Measurements from ENCODE around the gene GALNT17. TPM values are rescaled to one million over a fixed set of nuclear protein-coding genes. Genes with fewer than 3 reads are reported as not detected.

Gene GALNT17
- total RNA-seq, 1 experiment from 2014 or later: 67.7 TPM

- no peaks in the 10 kb centered on the region for H3K27me3 ChIP-seq (ENCODE audit: control insufficient read depth, insufficient read depth, low read length)
- H3K4me3 ChIP-seq (ENCODE audit: insufficient read depth, low read depth, low read length): no peak overlapping the region
- no peaks in the 10 kb centered on the region for H3K36me3 ChIP-seq (replicated peaks; ENCODE audit: control insufficient read depth, insufficient read depth, low read length)
- DNase-seq: peak; percentile 53
Observed at GRCh38 chr7:71267734-71268469, 136.0 kb downstream of the GALNT17 start.

- H3K4me3 ChIP-seq (ENCODE audit: insufficient read depth, low read depth, low read length): no peak overlapping the region
Observed at GRCh38 chr7:71270558-71270957, 138.6 kb downstream of the GALNT17 start.

GRCh38 chr7:71271203-71271602 lies 139.3 kb downstream of the GALNT17 start:
- DNase-seq: no peak
- Histone ChIP-seq H3K36me3 (replicated peaks; ENCODE audit: control insufficient read depth, insufficient read depth, low read length) (no peaks in the 10 kb centered on the region), H3K4me3 (ENCODE audit: insufficient read depth, low read depth, low read length) (no peak overlapping the region), H3K27me3 (ENCODE audit: control insufficient read depth, insufficient read depth, low read length) (no peaks in the 10 kb centered on the region)

More at GRCh38 chr7:71270558-71270957, 138.6 kb downstream of the GALNT17 start:
- H3K36me3 ChIP-seq (replicated peaks; ENCODE audit: control insufficient read depth, insufficient read depth, low read length): no peaks in the 10 kb centered on the region
- no peak for DNase-seq
- no peaks in the 10 kb centered on the region for H3K27me3 ChIP-seq (ENCODE audit: control insufficient read depth, insufficient read depth, low read length)

GRCh38 chr7:71272509-71273490 lies 140.9 kb downstream of the GALNT17 start:
- no peaks in the 10 kb centered on the region for H3K36me3 ChIP-seq (replicated peaks; ENCODE audit: control insufficient read depth, insufficient read depth, low read length)
- no peaks in the 10 kb centered on the region for H3K27me3 ChIP-seq (ENCODE audit: control insufficient read depth, insufficient read depth, low read length)
- H3K4me3 ChIP-seq (ENCODE audit: insufficient read depth, low read depth, low read length): no peak overlapping the region
- no peak for DNase-seq

GRCh38 chr7:71278257-71278656 lies 146.3 kb downstream of the GALNT17 start:
- no peak for DNase-seq
- no peaks in the 10 kb centered on the region for H3K36me3 ChIP-seq (replicated peaks; ENCODE audit: control insufficient read depth, insufficient read depth, low read length)
- H3K4me3 ChIP-seq (ENCODE audit: insufficient read depth, low read depth, low read length): no peak overlapping the region
- no peaks in the 10 kb centered on the region for H3K27me3 ChIP-seq (ENCODE audit: control insufficient read depth, insufficient read depth, low read length)

- Histone ChIP-seq H3K4me3 (ENCODE audit: insufficient read depth, low read depth, low read length) (no peak overlapping the region), H3K36me3 (replicated peaks; ENCODE audit: control insufficient read depth, insufficient read depth, low read length) (no peaks in the 10 kb centered on the region; the same call in 1 of the 2 replicates), H3K27me3 (ENCODE audit: control insufficient read depth, insufficient read depth, low read length) (no peaks in the 10 kb centered on the region)
- DNase-seq: no peak
Observed at GRCh38 chr7:71281261-71281660, 149.3 kb downstream of the GALNT17 start.

GRCh38 chr7:71283802-71284201 lies 151.9 kb downstream of the GALNT17 start:
- DNase-seq: no peak
- no peaks in the 10 kb centered on the region; the same call in 1 of the 2 replicates for H3K36me3 ChIP-seq (replicated peaks; ENCODE audit: control insufficient read depth, insufficient read depth, low read length)

GRCh38 chr7:71285571-71286145 lies 153.7 kb downstream of the GALNT17 start:
- Histone ChIP-seq H3K36me3 (replicated peaks; ENCODE audit: control insufficient read depth, insufficient read depth, low read length) (no peaks in the 10 kb centered on the region; the same call in 1 of the 2 replicates), H3K4me3 (ENCODE audit: insufficient read depth, low read depth, low read length) (no peak overlapping the region), H3K27me3 (ENCODE audit: control insufficient read depth, insufficient read depth, low read length) (no peaks in the 10 kb centered on the region)
- DNase-seq: no peak

More at GRCh38 chr7:71283802-71284201, 151.9 kb downstream of the GALNT17 start:
- Histone ChIP-seq H3K27me3 (ENCODE audit: control insufficient read depth, insufficient read depth, low read length) (no peaks in the 10 kb centered on the region), H3K4me3 (ENCODE audit: insufficient read depth, low read depth, low read length) (no peak overlapping the region)

- Histone ChIP-seq H3K36me3 (replicated peaks; ENCODE audit: control insufficient read depth, insufficient read depth, low read length) (no peaks in the 10 kb centered on the region; the same call in 1 of the 2 replicates), H3K4me3 (ENCODE audit: insufficient read depth, low read depth, low read length) (no peak overlapping the region), H3K27me3 (ENCODE audit: control insufficient read depth, insufficient read depth, low read length) (no peaks in the 10 kb centered on the region)
- no peak for DNase-seq
Observed at GRCh38 chr7:71286336-71286735, 154.4 kb downstream of the GALNT17 start.

GRCh38 chr7:71286924-71287323 lies 155.0 kb downstream of the GALNT17 start:
- Histone ChIP-seq H3K4me3 (ENCODE audit: insufficient read depth, low read depth, low read length) (no peak overlapping the region), H3K27me3 (ENCODE audit: control insufficient read depth, insufficient read depth, low read length) (no peaks in the 10 kb centered on the region), H3K36me3 (replicated peaks; ENCODE audit: control insufficient read depth, insufficient read depth, low read length) (no peaks in the 10 kb centered on the region; the same call in 1 of the 2 replicates)
- DNase-seq: no peak

GRCh38 chr7:71290452-71290851 lies 158.5 kb downstream of the GALNT17 start:
- no peaks in the 10 kb centered on the region for H3K27me3 ChIP-seq (ENCODE audit: control insufficient read depth, insufficient read depth, low read length)
- no peaks in the 10 kb centered on the region for H3K36me3 ChIP-seq (replicated peaks; ENCODE audit: control insufficient read depth, insufficient read depth, low read length)
- no peak for DNase-seq
- H3K4me3 ChIP-seq (ENCODE audit: insufficient read depth, low read depth, low read length): no peak overlapping the region

- no peak for DNase-seq
Observed at GRCh38 chr7:71298378-71298777, 166.4 kb downstream of the GALNT17 start.

GRCh38 chr7:71300086-71300485 lies 168.1 kb downstream of the GALNT17 start:
- H3K36me3 ChIP-seq (replicated peaks; ENCODE audit: control insufficient read depth, insufficient read depth, low read length): no peaks in the 10 kb centered on the region
- H3K4me3 ChIP-seq (ENCODE audit: insufficient read depth, low read depth, low read length): no peak overlapping the region
- DNase-seq: no peak
- no peaks in the 10 kb centered on the region for H3K27me3 ChIP-seq (ENCODE audit: control insufficient read depth, insufficient read depth, low read length)

More at GRCh38 chr7:71298378-71298777, 166.4 kb downstream of the GALNT17 start:
- Histone ChIP-seq H3K27me3 (ENCODE audit: control insufficient read depth, insufficient read depth, low read length) (no peaks in the 10 kb centered on the region), H3K4me3 (ENCODE audit: insufficient read depth, low read depth, low read length) (no peak overlapping the region), H3K36me3 (replicated peaks; ENCODE audit: control insufficient read depth, insufficient read depth, low read length) (no peaks in the 10 kb centered on the region)

- H3K4me3 ChIP-seq (ENCODE audit: insufficient read depth, low read depth, low read length): no peak overlapping the region
- no peaks in the 10 kb centered on the region for H3K27me3 ChIP-seq (ENCODE audit: control insufficient read depth, insufficient read depth, low read length)
- no peak for DNase-seq
- no peaks in the 10 kb centered on the region for H3K36me3 ChIP-seq (replicated peaks; ENCODE audit: control insufficient read depth, insufficient read depth, low read length)
Observed at GRCh38 chr7:71300603-71301002, 168.7 kb downstream of the GALNT17 start.
